Measurements from ENCODE around the gene FOXB2. TPM values are rescaled to one million over a fixed set of nuclear protein-coding genes. Genes with fewer than 3 reads are reported as not detected.

FOXB2 gene
- total and polyA plus RNA-seq, 2 of the 8 experiments (the other 6 are each of a cell fraction or from before 2014, with no cell fraction given) = 0.15 to 0.22 TPM

DNA sequence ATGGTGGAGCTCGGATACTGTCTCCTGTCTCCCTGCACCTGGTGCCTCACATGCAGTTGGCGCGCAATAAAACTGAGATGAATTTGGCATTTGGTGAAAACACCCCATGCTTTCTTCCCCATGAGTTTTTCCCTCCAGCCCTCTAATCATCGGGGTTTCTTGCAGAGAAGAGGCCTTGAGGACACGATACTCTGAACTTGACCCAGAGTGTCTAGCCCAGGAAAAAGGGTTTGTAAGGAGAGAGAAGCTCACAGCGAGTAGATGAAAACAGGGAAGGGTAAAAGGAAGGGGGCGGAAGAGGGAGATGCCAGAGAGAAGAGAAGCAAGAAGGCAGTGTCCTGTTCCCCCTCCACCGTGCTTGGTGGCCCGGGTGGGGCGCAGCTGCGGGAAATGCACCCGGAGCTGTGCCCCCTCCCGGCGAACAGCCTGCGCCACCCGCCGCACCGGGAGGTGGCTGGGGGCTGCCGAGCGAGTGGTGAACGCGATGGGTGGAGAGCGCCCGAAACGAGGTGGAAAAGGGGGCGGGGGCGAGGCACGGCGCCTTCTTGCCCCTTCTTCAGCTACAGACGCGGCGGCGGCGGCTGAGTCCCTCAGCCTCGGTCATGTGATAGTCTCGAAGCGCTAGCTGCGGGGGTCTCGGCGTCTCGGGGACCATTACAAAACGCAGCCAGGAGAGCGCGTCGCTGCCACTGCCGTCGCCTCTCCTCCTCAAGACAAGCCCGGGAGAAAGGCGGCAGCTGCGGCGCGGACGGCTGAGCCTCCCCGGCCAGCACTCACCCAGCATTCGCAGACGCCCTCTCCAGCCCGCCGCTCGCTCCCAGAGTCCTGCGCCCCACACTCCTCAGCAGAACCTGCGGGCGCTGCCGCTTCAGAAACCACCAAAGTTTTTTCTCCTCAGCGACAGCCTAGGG is 1.1 kb upstream of the FOXB2 start:
- Histone ChIP-seq H2AK5ac (ENCODE audit: low read depth, low read length) (no peak overlapping the region), H2BK5ac (ENCODE audit: low read depth, low read length) (no peak overlapping the region; the same call in 1 of the 2 replicates), H3K4me3 (ENCODE audit: extremely low read depth in 1 of 4, insufficient read depth in 2 of 4, low read depth in 3 of 4, low read length in 4 of 4) (peak overlapping the region; percentile 33 to 65 (median 56)), H4K5ac (ENCODE audit: insufficient read length, low read depth, low read length) (no peak overlapping the region), H2BK15ac (ENCODE audit: low read length) (no peak overlapping the region; the same call in 1 of the 2 replicates), H3K36me3 (ENCODE audit: control insufficient read depth in 2 of 4, insufficient read depth in 4 of 4, low read length in 3 of 4) (peaks cover 0 to 9% (median 0%) of the 10 kb centered on the region in 4 experiments; a peak in 1 of 8 replicates), H3K4me1 (replicated peaks in 1 of 4; ENCODE audit: control insufficient read depth in 3 of 4, insufficient read depth in 4 of 4, low read length in 3 of 4) (peaks cover 18 to 58% (median 39%) of the 10 kb centered on the region in 4 experiments), H3K27me3 (replicated peaks in 1 of 4; ENCODE audit: control insufficient read depth in 3 of 4, extremely low read depth in 1 of 4, insufficient read depth in 3 of 4, low read length in 3 of 4) (peaks cover 86 to 99% (median 98%) of the 10 kb centered on the region in 4 experiments), H3K79me2 (ENCODE audit: control insufficient read depth in 1 of 2, insufficient read depth in 2 of 2, low read length in 2 of 2) (no peaks in the 10 kb centered on the region), H3K9me3 (ENCODE audit: insufficient read depth in 2 of 2, low read depth in 1 of 2, low read length in 1 of 2) (no peaks in the 10 kb centered on the region; a peak in 1 of 4 replicates), H4K20me1 (replicated peaks in 1 of 2; ENCODE audit: control insufficient read depth in 1 of 2, insufficient read depth in 2 of 2, low read length in 2 of 2) (peaks cover 2 to 3% of the 10 kb centered on the region in 2 experiments), H4K91ac (replicated peaks; ENCODE audit: insufficient read length, low read length) (no peak overlapping the region), H3K27ac (ENCODE audit: low read depth, low read length) (no peak overlapping the region), H2AFZ (ENCODE audit: low read length) (0 out of 2 replicates have a peak overlapping the region, but pooled peaks have one; percentile 4), H3K23me2 (ENCODE audit: low read depth, low read length) (peaks cover 48% of the 10 kb centered on the region), H3K56ac (replicated peaks; ENCODE audit: insufficient read length, low read depth, low read length) (no peak overlapping the region), H2BK12ac (ENCODE audit: low read depth, low read length) (peak overlapping the region; percentile 80; the same call in 1 of the 2 replicates), H3K4ac (replicated peaks; ENCODE audit: insufficient read length, low read depth, low read length) (no peak overlapping the region), H3K23ac (ENCODE audit: insufficient read length) (no peak overlapping the region), H3K9ac (replicated peaks in 1 of 4; ENCODE audit: extremely low read depth in 1 of 4, low read depth in 3 of 4, low read length in 3 of 4) (no peak overlapping the region), H3K18ac (ENCODE audit: extremely low read depth, low read length) (no peak overlapping the region), H3K79me1 (ENCODE audit: low read depth, low read length) (no peaks in the 10 kb centered on the region), H2BK20ac (ENCODE audit: low read length) (peak overlapping the region; percentile 98), H3K4me2 (ENCODE audit: insufficient read depth in 1 of 2, low read depth in 2 of 2, low read length in 2 of 2) (peak overlapping the region; percentile 90 to 94), H3K14ac (ENCODE audit: insufficient read length) (no peak overlapping the region), H2BK120ac (replicated peaks; ENCODE audit: low read depth, low read length) (no peak overlapping the region), H4K8ac (ENCODE audit: extremely low read depth, insufficient read depth, low read length) (no peak overlapping the region)
- FAIRE-seq (no peak), DNase-seq (ENCODE audit: low read depth in 1 of 2, low spot score in 2 of 2) (no peak)
- 1% methylated on average over 23 of the region's 64 CpGs; no CpG with 5 or more reads in 1 of the 2 experiments for WGBS, 2 experiments (ENCODE audit: extremely low coverage in 1 of 2, insufficient coverage in 1 of 2, insufficient read length in 1 of 2, insufficient replicate concordance in 2 of 2, low coverage in 1 of 2, low lambda C conversion rate in 2 of 2, missing lambda C conversion rate in 1 of 2)
- CTCF ChIA-PET (ENCODE audit: partially characterized antibody) = interaction anchor here (1.0 to 1.5 kb wide), 7 partner anchors 8 to 198 kb away, joined by 3 to 10 read pairs (median 4); no protein-coding TSS in a partner anchor
- POLR2A ChIA-PET (ENCODE audit: partially characterized antibody) = no interaction called here
- TF ChIP-seq RAD21 (IDR thresholded peaks at IDR 0.05 in 1 of 2, conservative IDR thresholded peaks at IDR 0.05 in 1 of 2; ENCODE audit: low read depth in 2 of 2, low read length in 2 of 2) = no peak
- no peak for TF ChIP-seq BCL11A (IDR thresholded peaks at IDR 0.05; ENCODE audit: low read depth in 2 of 2, low read length in 2 of 2)
- no peak for TF ChIP-seq KDM1A (IDR thresholded peaks at IDR 0.05; ENCODE audit: borderline replicate concordance, low read length)
- no peak; the same call in 1 of the 2 replicates for TF ChIP-seq SUZ12 (IDR thresholded peaks at IDR 0.05; ENCODE audit: low read length)
- TF ChIP-seq CTBP2 (IDR thresholded peaks at IDR 0.05; ENCODE audit: borderline replicate concordance, insufficient read depth, insufficient read length, low read length) = peak; percentile 98
- no peak for TF ChIP-seq KDM5A (IDR thresholded peaks at IDR 0.05; ENCODE audit: low read length)
- no peak for TF ChIP-seq SIX5 (IDR thresholded peaks at IDR 0.05; ENCODE audit: low read depth, low read length)
- TF ChIP-seq BRCA1 (IDR thresholded peaks at IDR 0.05; ENCODE audit: low read depth, low read length) = no peak
- TF ChIP-seq CEBPB (IDR thresholded peaks at IDR 0.05; ENCODE audit: low read depth, low read length) = no peak
- no peak for TF ChIP-seq POLR2A (IDR thresholded peaks at IDR 0.05; ENCODE audit: control extremely low read depth in 1 of 2, low read depth in 2 of 2, low read length in 2 of 2)
- TF ChIP-seq BACH1 (IDR thresholded peaks at IDR 0.05; ENCODE audit: low read length) = no peak
- TF ChIP-seq TAF1 (IDR thresholded peaks at IDR 0.05; ENCODE audit: low read depth, low read length) = no peak

All from H1 (cell line).